Liver (tissue), 9 donors: Measurements from ENCODE around the gene KRT14. TPM values are rescaled to one million over a fixed set of nuclear protein-coding genes. Genes with fewer than 3 reads are reported as not detected.
"Not testable (repeated sequence)": the region's sequence is repeated elsewhere in the genome, so short reads cannot be mapped to it uniquely, and the experiment has no call there.

Source experiments
- DNase-seq: peaks from one replicate; pipeline ENCODE4 v3.0.0-alpha.2; 2017; ENCODE audit warnings: low spot score
- H3K27ac ChIP-seq, 2 donors: one replicate each; pipeline ENCODE4 v1.7.0; 2013; ENCODE audit warnings: inconsistent platforms in 2 of 2, low read length in 2 of 2, control low read depth in 1 of 2, low read depth in 1 of 2, mild to moderate bottlenecking in 1 of 2
- H3K27me3 ChIP-seq, 4 donors: one replicate each; pipeline versions ENCODE4 v1.6.1 to v1.7.0; 2013; ENCODE audit warnings: low read length in 3 of 4, inconsistent platforms in 1 of 4, mild to moderate bottlenecking in 1 of 4, moderate library complexity in 1 of 4; ENCODE audit not compliant: control insufficient read depth in 4 of 4, insufficient read depth in 4 of 4
- H3K36me3 ChIP-seq, 4 donors: one replicate each; pipeline versions ENCODE4 v1.6.1 to v1.7.0; 2013; ENCODE audit warnings: low read length in 3 of 4, mild to moderate bottlenecking in 3 of 4, low read depth in 1 of 4, moderate library complexity in 1 of 4; ENCODE audit not compliant: control insufficient read depth in 4 of 4, insufficient read depth in 3 of 4
- H3K4me1 ChIP-seq, 4 donors: one replicate each; pipeline versions ENCODE4 v1.6.1 to v1.7.0; 2013; ENCODE audit warnings: low read length in 3 of 4, mild to moderate bottlenecking in 3 of 4, moderate library complexity in 1 of 4; ENCODE audit not compliant: control insufficient read depth in 4 of 4, insufficient read depth in 4 of 4
- H3K4me3 ChIP-seq, 3 donors: one replicate each; pipeline versions ENCODE4 v1.6.1 to v1.7.0; 2013; ENCODE audit warnings: low read length in 3 of 3, control low read depth in 1 of 3, low read depth in 1 of 3, mild to moderate bottlenecking in 1 of 3
- H3K9ac ChIP-seq, 2 donors: one replicate each; pipeline ENCODE4 v1.7.0; 2013; ENCODE audit warnings: low read length in 2 of 2, mild to moderate bottlenecking in 2 of 2, moderate library complexity in 2 of 2, control low read depth in 1 of 2, low read depth in 1 of 2
- H3K9me3 ChIP-seq, 4 donors: one replicate each; pipeline versions ENCODE4 v1.6.1 to v1.7.0; 2013; ENCODE audit warnings: low read length in 3 of 4; ENCODE audit not compliant: control insufficient read depth in 4 of 4
- ATF3 ChIP-seq: IDR thresholded peaks from 2 replicates; pipeline ENCODE4 v1.6.1; 2016; ENCODE audit warnings: antibody characterized with exemption
- CTCF ChIP-seq: fragments of 150-350 bp; IDR thresholded peaks from 2 replicates; pipeline ENCODE4 v1.5.1; 2017; ENCODE audit warnings: improper control_type of control experiment, low read depth, low read length; ENCODE audit not compliant: missing input control
- EGR1 ChIP-seq, 2 donors: IDR thresholded peaks; 2 replicates each; pipeline ENCODE4 v1.6.1; 2016 to 2018; ENCODE audit warnings: antibody characterized with exemption in 2 of 2, low read depth in 2 of 2
- FOXA2 ChIP-seq: IDR thresholded peaks from 2 replicates; pipeline ENCODE4 v1.6.1; 2016; ENCODE audit warnings: antibody characterized with exemption
- GABPA ChIP-seq, 2 donors: IDR thresholded peaks in 1 of 2; conservative IDR thresholded peaks in 1 of 2; 2 replicates each; pipeline ENCODE4 v1.6.1; 2016; ENCODE audit warnings: antibody characterized with exemption in 2 of 2, mild to moderate bottlenecking in 1 of 2, moderate library complexity in 1 of 2
- HNF4A ChIP-seq, 2 donors: conservative IDR thresholded peaks; 2 replicates each; pipeline ENCODE4 v1.6.1; 2016; ENCODE audit warnings: antibody characterized with exemption in 2 of 2, mild to moderate bottlenecking in 2 of 2
- HNF4G ChIP-seq: IDR thresholded peaks from 2 replicates; pipeline ENCODE4 v1.6.1; 2016; ENCODE audit warnings: antibody characterized with exemption
- MAX ChIP-seq: IDR thresholded peaks from 2 replicates; pipeline ENCODE4 v1.6.1; 2016; ENCODE audit warnings: antibody characterized with exemption
- NR2F2 ChIP-seq: IDR thresholded peaks from 2 replicates; pipeline ENCODE4 v1.6.1; 2016; ENCODE audit warnings: antibody characterized with exemption
- RAD21 ChIP-seq, 2 donors: IDR thresholded peaks; 2 replicates each; pipeline ENCODE4 v1.6.1; 2016; ENCODE audit warnings: antibody characterized with exemption in 2 of 2, mild to moderate bottlenecking in 2 of 2
- REST ChIP-seq: IDR thresholded peaks from 2 replicates; pipeline ENCODE4 v1.6.1; 2016; ENCODE audit warnings: antibody characterized with exemption, mild to moderate bottlenecking
- RXRA ChIP-seq, 2 donors: IDR thresholded peaks; 2 replicates each; pipeline ENCODE4 v1.6.1; 2017 to 2018; ENCODE audit warnings: antibody characterized with exemption in 2 of 2, mild to moderate bottlenecking in 1 of 2
- SP1 ChIP-seq: IDR thresholded peaks from 2 replicates; pipeline ENCODE4 v1.6.1; 2018; ENCODE audit warnings: antibody characterized with exemption, mild to moderate bottlenecking
- TAF1 ChIP-seq: conservative IDR thresholded peaks from 2 replicates; pipeline ENCODE4 v1.6.1; 2016; ENCODE audit warnings: antibody characterized with exemption, mild to moderate bottlenecking
- YY1 ChIP-seq: IDR thresholded peaks from 2 replicates; pipeline ENCODE4 v1.6.1; 2016; ENCODE audit warnings: antibody characterized with exemption, mild to moderate bottlenecking
- WGBS: extraction: QIAGEN DNeasy Blood & Tissue Kit; methylation state at CpG from one replicate; pipeline ENCODE4 v1.1.7; 2013; 5-methylcytosine and 5-hydroxymethylcytosine counted together
- polyA plus RNA-seq, 2 donors: library from polyadenylated mRNA; stranded (reverse) in 1 of 2; unstranded in 1 of 2; fragments of 200-250 nt in 1 of 2; fragments of >200 nt in 1 of 2; fragmentation: Nextera tagmentation in 1 of 2; extraction: Ambion mirVana in 1 of 2; gene quantifications; one replicate each; pipeline versions ENCODE4 v1.2.1 to v1.2.3, GENCODE V29; 2013 to 2015
- total RNA-seq, 2 donors: library from RNA; depleted of rRNA; stranded (reverse); fragments of >200 nt; gene quantifications; one replicate each; pipeline ENCODE4 v1.2.3, GENCODE V29; 2014
- donor health status: healthy.
- donor health status: healthy.
- donor health status: healthy.
- donor health status: healthy.
- donor health status: healthy.

KRT14 gene
- total and polyA plus RNA-seq, 4 donors: not detected

GRCh38 chr17:41615454-41615853 is 28.8 kb upstream of the KRT14 start:
- TF ChIP-seq FOXA2: no peak
- no peak for TF ChIP-seq HNF4G
- no peak for TF ChIP-seq NR2F2
- no peak for TF ChIP-seq RAD21 (IDR thresholded peaks at IDR 0.05)
- no peak for TF ChIP-seq REST
- TF ChIP-seq ATF3: no peak
- TF ChIP-seq EGR1 (IDR thresholded peaks at IDR 0.05; ENCODE audit: low read depth in 2 of 2): no peak
- TF ChIP-seq MAX: no peak
- no peak for TF ChIP-seq HNF4A (conservative IDR thresholded peaks at IDR 0.05)
- no peak for TF ChIP-seq GABPA (IDR thresholded peaks at IDR 0.05 in 1 of 2, conservative IDR thresholded peaks at IDR 0.05 in 1 of 2)
- no peak for TF ChIP-seq SP1
- no peak for TF ChIP-seq YY1
- TF ChIP-seq CTCF: no peak
- TF ChIP-seq TAF1: no peak
- TF ChIP-seq RXRA (IDR thresholded peaks at IDR 0.05): no peak
- no peaks in the 10 kb centered on the region for H3K9me3 ChIP-seq
- H3K4me3 ChIP-seq: no peak overlapping the region
- DNase-seq: no peak
- H3K36me3 ChIP-seq: no peaks in the 10 kb centered on the region
- no peak overlapping the region for H3K27ac ChIP-seq
- 50% methylated on average over 7 of the region's 7 CpGs for WGBS
- no peaks in the 10 kb centered on the region for H3K4me1 ChIP-seq
- no peaks in the 10 kb centered on the region for H3K27me3 ChIP-seq
- no peak overlapping the region for H3K9ac ChIP-seq

- H3K4me3 ChIP-seq, H3K36me3 ChIP-seq, H3K9me3 ChIP-seq, H3K4me1 ChIP-seq, H3K9ac ChIP-seq, DNase-seq, H3K27me3 ChIP-seq, H3K27ac ChIP-seq: not testable (repeated sequence)
- 49% methylated on average over 9 of the region's 9 CpGs for WGBS
These were observed 28.1 kb upstream of the KRT14 start for GRCh38 chr17:41614767-41615166.
